ENCODE results near the gene IREB2.
"Not testable (repeated sequence)": the region's sequence is repeated elsewhere in the genome, so short reads cannot be mapped to it uniquely, and the experiment has no call there.

The IREB2 gene

GRCh38 chr15:78432664-78433063 is 5.4 kb upstream of the IREB2 start:
- DNase-seq (ENCODE audit: low read depth in 2 of 2, low spot score in 1 of 2), result no peak

- no peak for DNase-seq (ENCODE audit: low read depth in 2 of 2, low spot score in 1 of 2)
Measured at GRCh38 chr15:78434134-78434533, 3.9 kb upstream of the IREB2 start.

- DNase-seq (ENCODE audit: low read depth in 2 of 2, low spot score in 1 of 2), result not testable (repeated sequence)
Measured at GRCh38 chr15:78434711-78435110, 3.3 kb upstream of the IREB2 start.

- DNase-seq (ENCODE audit: low read depth in 2 of 2, low spot score in 1 of 2), result no peak
Measured at GRCh38 chr15:78437107-78437761, 782 bp upstream of the IREB2 start.

GRCh38 chr15:78438619-78439285 is 736 bp downstream of the IREB2 start:
- no peak for DNase-seq (ENCODE audit: low read depth in 2 of 2, low spot score in 1 of 2)

GRCh38 chr15:78440375-78441373 is 2.7 kb downstream of the IREB2 start:
- DNase-seq (ENCODE audit: low read depth in 2 of 2, low spot score in 1 of 2), result no peak

GRCh38 chr15:78444255-78444654 is 6.2 kb downstream of the IREB2 start:
- no peak for DNase-seq (ENCODE audit: low read depth in 2 of 2, low spot score in 1 of 2)

- DNase-seq (ENCODE audit: low read depth in 2 of 2, low spot score in 1 of 2), result no peak
Measured at GRCh38 chr15:78445875-78446274, 7.9 kb downstream of the IREB2 start.

- no peak for DNase-seq (ENCODE audit: low read depth in 2 of 2, low spot score in 1 of 2)
Measured at GRCh38 chr15:78446551-78446950, 8.5 kb downstream of the IREB2 start.

GRCh38 chr15:78448441-78449219 is 10.6 kb downstream of the IREB2 start:
- DNase-seq (ENCODE audit: low read depth in 2 of 2, low spot score in 1 of 2), result no peak

GRCh38 chr15:78449220-78449999 is 11.4 kb downstream of the IREB2 start:
- DNase-seq (ENCODE audit: low read depth in 2 of 2, low spot score in 1 of 2), result no peak

- DNase-seq (ENCODE audit: low read depth in 2 of 2, low spot score in 1 of 2), result no peak
Measured at GRCh38 chr15:78450285-78450858, 12.4 kb downstream of the IREB2 start.

GRCh38 chr15:78452485-78452884 is 14.5 kb downstream of the IREB2 start:
- DNase-seq (ENCODE audit: low read depth in 2 of 2, low spot score in 1 of 2), result no peak

GRCh38 chr15:78453447-78453846 is 15.4 kb downstream of the IREB2 start:
- no peak for DNase-seq (ENCODE audit: low read depth in 2 of 2, low spot score in 1 of 2)

GRCh38 chr15:78454992-78455391 is 17.0 kb downstream of the IREB2 start:
- no peak for DNase-seq (ENCODE audit: low read depth in 2 of 2, low spot score in 1 of 2)

- DNase-seq (ENCODE audit: low read depth in 2 of 2, low spot score in 1 of 2), result no peak
Measured at GRCh38 chr15:78455749-78456148, 17.7 kb downstream of the IREB2 start.

GRCh38 chr15:78456426-78456825 is 18.4 kb downstream of the IREB2 start:
- no peak for DNase-seq (ENCODE audit: low read depth in 2 of 2, low spot score in 1 of 2)

GRCh38 chr15:78457101-78457500 is 19.1 kb downstream of the IREB2 start:
- no peak for DNase-seq (ENCODE audit: low read depth in 2 of 2, low spot score in 1 of 2)

GRCh38 chr15:78460737-78461136 is 22.7 kb downstream of the IREB2 start:
- no peak for DNase-seq (ENCODE audit: low read depth in 2 of 2, low spot score in 1 of 2)

All from stimulated activated CD8-positive, alpha-beta memory T cell treated with anti-CD3 and anti-CD28 coated beads, Interleukin-4, amount 100 ng/mL, for 4 hours (primary cell).